ENCODE results near the gene THRB.

Gene THRB

DNA sequence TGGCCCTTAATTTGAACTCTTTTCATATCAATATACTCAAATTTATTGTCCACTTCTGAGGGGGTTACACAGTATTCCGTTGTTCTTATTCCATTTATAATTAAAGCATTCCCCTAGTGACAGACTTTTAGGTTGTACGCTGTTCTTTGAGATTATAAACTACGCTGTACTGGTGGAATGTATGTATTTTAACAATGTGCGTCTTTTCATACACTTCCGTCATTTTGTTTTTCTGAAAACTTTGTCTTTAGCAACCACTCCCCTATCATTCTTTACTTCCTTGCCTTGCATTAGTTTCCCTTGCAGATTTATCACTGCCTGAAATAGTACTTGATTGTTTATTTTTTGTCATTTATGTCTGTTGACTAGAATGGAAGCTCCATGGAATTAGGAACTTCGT, 137.0 kb downstream of the THRB start:
- DNase-seq (ENCODE audit: low read depth in 2 of 2, low spot score in 1 of 2) = no peak

DNA sequence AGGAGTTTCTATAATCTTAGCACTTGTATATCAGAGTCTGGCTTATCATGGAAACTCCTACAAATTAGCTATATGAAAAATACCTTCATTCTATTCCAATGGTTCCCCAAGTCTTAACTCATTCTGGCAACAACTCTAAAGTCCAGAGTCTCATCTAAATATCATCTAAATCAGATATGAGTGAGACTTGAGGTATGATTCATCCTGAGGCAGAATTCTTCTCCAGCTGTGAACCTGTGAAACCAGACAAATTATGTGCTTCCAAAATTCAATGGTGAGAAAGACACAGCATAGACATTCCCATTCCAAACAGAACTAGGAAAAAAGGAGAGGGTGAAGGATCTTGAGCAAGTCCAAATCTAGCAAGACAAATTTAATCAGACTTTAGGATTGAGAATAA, 138.8 kb downstream of the THRB start:
- DNase-seq (ENCODE audit: low read depth in 2 of 2, low spot score in 1 of 2) = no peak

- no peak for DNase-seq (ENCODE audit: low read depth in 2 of 2, low spot score in 1 of 2)
Measured at GRCh38 chr3:24354230-24354629, 140.4 kb downstream of the THRB start.

DNA sequence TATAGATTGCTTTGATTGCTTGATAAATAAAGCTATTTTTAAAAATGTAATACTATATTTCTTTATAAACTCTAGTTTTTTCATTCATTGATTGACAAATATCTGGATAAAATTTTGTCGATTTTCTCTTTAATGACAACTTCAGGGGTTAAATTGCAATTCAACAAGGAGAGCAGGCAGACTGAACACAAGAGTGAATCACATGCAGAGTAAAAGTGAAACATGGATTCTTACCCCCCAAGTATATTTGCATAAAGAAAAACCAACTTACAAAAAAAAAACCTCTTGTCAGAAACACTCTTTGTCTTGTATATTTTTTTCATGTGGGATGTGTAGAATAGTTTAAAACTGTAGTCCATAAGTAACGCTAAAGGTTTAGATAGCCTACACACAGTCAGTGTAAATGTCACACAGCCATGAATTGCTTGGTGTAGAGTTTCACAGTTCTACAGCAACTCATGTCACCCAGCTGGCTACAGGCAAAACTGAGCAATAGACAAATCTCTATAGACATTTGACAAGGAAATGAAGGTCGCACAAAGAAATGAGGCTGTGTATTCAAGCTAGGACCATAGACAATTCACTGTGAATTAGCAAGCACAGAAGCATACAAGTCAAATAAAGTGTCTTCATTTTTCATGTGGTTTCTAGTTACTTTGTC, 141.6 kb downstream of the THRB start:
- no peak for DNase-seq (ENCODE audit: low read depth in 2 of 2, low spot score in 1 of 2)

DNA sequence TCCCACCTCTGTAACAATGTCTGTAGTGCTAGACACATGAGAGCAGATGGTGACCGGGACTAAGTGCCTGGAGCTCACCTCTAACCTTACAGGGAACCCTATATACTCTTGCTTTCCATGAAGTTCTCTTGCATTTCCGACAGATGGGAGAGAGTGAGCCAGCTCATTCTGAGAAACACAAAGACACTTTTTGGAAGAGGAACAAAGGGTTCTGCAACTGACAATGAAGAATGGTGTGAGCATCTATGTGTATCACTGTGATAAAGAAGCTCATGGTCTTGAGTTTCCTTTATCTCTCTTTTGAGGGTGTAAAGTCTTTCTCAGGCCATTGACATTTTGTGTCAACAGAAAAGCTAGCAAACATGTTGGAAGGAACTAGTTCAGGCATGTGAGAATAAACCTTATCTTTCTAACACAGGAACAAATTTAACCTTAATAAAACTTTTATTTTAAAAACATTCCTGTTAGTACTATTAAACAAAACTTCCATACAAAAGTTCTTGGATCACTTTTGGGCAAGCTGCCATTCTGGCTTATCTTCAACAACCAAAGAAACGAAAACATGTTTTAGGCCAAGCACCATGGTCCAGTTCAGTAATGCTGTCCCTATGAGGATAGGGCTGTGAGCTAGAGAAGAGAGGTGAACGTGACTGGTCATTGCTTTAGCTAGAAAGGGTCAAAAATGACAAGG, 142.7 kb downstream of the THRB start:
- no peak for DNase-seq (ENCODE audit: low read depth in 2 of 2, low spot score in 1 of 2)

DNA sequence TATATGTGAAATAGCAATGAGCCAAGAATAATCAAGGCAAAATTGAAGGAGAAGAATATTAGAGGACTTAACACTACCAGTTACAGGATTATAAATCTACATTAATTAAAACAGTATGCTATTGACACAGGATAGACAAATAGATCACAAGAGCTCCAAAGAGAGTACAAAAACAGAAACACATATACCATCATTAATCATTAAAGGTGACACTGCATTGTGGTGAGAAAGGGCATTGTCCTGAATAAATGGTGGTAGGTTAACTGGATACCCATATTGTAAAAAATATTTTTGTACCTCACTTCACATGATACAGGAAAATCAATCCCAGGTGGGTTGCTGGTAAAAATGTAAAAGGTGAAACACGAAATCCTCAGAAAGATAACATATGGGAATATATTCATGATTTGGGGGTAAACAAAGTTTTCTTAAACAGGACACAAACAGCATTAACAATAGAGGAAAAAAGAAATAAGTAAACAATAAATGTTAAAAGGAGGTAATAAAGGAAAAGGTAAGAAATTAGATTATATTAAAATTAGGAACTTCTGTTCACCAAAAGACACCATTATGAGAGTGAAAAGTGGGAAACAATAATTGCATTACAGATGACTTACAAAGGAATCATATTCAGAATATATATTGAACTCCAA, 145.2 kb downstream of the THRB start:
- DNase-seq (ENCODE audit: low read depth in 2 of 2, low spot score in 1 of 2) = no peak

GRCh38 chr3:24348348-24348747, 146.3 kb downstream of the THRB start:
- no peak for DNase-seq (ENCODE audit: low read depth in 2 of 2, low spot score in 1 of 2)

DNA sequence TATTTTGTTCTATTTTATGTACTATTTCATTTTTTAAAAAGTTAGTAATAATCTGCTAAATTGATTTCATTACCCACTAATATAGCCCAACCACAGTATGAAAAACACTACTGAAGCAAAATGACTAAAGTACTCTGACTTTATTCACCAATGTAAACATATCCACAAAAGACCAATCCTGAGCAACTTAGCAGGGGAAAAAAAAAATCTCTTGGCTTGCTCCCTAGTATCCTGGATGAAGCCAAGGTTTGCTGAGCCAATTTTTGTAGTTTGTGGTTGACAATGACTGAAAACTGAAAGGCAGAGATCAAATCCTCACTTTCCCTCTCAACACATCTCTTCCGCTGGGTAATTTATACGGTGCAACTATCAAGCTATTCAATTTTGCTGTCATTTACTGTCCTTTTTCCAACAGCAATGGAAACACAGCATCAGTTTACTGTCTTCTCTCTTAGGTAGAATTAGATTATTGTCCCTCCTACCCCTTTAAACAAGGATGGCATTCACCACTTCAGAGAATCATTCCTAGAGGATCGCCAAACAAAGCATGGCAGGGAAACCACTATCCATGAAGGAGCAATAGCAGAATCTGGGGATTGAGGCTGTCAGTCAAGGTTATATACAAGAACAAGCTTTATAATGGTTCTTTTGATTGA, 149.7 kb downstream of the THRB start:
- DNase-seq (ENCODE audit: low read depth in 2 of 2, low spot score in 1 of 2) = no peak

- DNase-seq (ENCODE audit: low read depth in 2 of 2, low spot score in 1 of 2) = no peak
Measured at GRCh38 chr3:24343084-24343783, 151.4 kb downstream of the THRB start.

GRCh38 chr3:24342275-24342674, 152.4 kb downstream of the THRB start:
- DNase-seq (ENCODE audit: low read depth in 2 of 2, low spot score in 1 of 2) = no peak

GRCh38 chr3:24341668-24342067, 153.0 kb downstream of the THRB start:
- DNase-seq (ENCODE audit: low read depth in 2 of 2, low spot score in 1 of 2) = no peak

GRCh38 chr3:24340966-24341365, 153.7 kb downstream of the THRB start:
- DNase-seq (ENCODE audit: low read depth in 2 of 2, low spot score in 1 of 2) = no peak

- no peak for DNase-seq (ENCODE audit: low read depth in 2 of 2, low spot score in 1 of 2)
Measured at GRCh38 chr3:24340161-24340560, 154.5 kb downstream of the THRB start.

DNA sequence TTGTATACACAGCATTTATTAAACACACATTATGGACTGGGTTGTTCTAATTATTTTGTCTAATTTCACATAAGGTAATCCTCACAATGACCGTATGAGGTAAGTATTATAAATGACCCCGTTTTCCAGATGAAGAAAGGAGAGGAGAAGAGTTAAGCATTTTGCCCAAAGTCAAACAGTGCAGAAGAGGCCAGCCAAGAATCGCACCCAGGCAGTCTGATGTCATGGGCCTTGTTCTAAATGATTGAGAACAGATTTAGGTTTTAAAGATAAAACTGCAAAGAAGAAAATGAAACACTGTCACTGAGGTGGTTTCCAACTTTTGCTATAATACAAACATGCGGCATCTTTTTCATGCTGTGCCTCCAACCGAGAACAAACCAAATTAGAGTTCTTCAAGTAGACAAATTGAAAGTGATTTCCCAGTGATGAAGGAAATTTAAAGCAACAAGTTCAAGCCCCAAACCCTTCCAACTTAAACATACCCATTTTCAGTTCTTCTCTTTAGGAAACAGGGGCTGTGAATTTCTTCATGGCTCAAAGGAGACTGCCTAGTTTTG, 155.3 kb downstream of the THRB start:
- DNase-seq (ENCODE audit: low read depth in 2 of 2, low spot score in 1 of 2) = no peak

DNA sequence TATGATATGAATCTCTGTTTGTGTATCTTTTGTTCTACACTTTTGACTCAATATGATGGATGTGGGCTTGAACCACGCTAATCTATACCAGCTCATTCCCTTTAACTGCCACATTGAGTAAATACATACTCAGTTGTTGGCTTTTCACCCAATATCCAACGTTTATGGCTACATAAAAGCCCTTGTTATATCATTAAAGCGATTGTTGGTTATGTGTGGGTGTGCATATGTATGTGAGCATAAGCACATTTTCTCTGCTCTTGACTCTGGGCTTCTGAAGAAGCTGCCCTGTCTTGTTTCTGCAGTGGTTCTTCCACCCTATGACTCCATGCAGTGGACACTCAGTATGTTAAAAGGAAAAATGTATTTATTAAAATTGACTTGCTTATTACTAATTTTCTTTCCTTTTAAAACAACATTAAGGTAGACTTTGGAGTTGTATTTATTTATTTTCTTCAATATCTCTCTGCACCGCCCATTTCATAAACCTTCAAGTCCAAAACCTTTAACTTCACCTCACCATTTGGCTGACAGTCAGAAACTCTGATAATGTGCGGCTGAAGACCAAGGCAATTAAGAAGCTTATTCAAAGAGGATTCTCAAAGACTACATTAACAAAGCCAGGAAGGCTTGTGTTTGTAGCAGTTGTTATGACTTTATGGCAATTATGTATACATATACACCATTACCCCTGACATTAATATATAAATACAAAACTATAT, 156.1 kb downstream of the THRB start:
- no peak for DNase-seq (ENCODE audit: low read depth in 2 of 2, low spot score in 1 of 2)

DNA sequence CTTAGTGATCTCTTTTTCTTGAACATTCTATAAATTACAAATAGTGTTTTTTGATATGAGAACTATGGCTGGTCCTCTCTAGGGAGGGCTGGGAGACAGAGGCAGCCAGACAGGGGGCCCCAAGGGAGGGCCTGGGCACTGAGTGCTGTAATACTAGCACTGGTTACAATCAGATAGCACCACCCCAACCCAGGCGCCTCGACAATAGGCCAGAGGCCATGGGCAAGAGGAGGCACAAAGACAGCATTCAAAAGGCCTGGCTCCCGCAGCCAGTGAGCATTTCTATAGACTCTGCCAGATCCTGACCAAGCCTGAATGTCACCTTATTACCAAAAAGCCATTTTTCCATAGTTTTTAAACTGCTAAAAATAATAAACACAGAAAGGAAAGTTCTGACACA, 158.5 kb downstream of the THRB start:
- DNase-seq (ENCODE audit: low read depth in 2 of 2, low spot score in 1 of 2) = no peak

- no peak for DNase-seq (ENCODE audit: low read depth in 2 of 2, low spot score in 1 of 2)
Measured at GRCh38 chr3:24332092-24332491, 162.6 kb downstream of the THRB start.

DNA sequence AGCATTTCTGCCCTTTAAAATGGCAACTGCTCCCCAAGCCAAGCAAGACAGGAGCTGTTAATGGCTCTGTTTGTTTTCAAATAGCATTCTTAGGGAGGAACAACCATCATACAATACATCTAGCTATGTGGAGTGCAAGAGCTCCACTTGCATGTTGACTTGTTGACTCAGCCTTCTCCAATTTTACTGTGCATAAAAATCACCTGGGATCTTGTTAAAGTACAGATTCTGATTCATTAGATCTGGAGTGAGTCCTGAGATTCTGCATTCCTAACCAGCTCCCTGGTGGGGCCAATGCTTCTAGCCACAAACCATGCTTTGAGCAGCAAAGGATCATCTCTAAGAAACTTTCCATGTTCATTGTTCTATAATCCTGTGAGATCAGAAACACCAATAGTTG, 171.4 kb downstream of the THRB start:
- no peak for DNase-seq (ENCODE audit: low read depth in 2 of 2, low spot score in 1 of 2)

- DNase-seq (ENCODE audit: low read depth in 2 of 2, low spot score in 1 of 2) = no peak
Measured at GRCh38 chr3:24320601-24321000, 174.0 kb downstream of the THRB start.

DNA sequence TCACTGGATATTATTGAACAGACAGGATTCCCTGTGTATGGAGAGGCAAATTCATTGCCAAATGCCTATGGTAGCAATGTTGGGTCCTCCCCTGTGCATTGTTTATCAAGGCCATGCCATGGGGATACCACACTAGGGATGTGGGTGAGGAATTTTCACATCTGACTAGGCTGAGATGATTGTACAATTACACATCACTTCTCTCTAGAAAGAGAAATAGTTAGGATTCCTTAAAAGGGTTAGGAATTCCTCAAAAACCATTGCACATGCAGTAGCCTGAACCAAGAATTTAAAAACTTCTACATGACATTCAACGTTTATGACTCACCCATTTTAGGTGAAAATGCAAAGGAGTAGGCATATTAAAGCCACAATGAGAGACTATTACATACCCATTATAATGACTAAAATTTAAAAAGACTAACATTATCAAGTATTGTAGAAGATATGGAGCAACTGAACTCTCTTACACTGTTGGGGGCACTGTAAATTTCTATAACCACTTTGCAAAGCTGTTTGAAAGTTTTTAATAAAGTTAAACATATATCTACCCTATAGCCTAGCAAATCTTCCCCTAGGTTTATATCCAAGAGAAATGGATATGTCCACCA, 175.9 kb downstream of the THRB start:
- no peak for DNase-seq (ENCODE audit: low read depth in 2 of 2, low spot score in 1 of 2)
